Measurements from ENCODE around the gene AMT. TPM values are rescaled to one million over a fixed set of nuclear protein-coding genes. Genes with fewer than 3 reads are reported as not detected.

AMT gene
- polyA plus RNA-seq, 1 experiment = 5.5 TPM

DNA sequence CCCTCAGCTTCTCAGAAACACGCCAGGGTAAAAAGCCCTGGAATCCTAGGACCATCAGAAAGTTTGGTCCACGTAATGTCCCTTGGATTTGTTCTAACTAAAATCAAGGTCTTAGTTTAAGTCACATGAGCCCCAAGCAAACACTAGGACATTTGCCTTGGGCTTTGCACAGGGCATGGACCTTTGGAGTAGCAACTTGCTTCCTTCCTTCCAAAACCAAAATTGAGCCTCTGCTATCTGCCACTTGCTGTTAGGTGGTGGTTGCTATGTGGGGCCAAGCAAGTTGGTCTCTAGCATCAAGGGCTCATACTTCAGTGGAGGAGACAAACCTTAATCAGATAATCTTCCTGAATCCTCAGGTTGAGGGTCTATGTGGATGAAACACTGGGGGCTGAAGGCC is 43.8 kb upstream of the AMT start:
- TF ChIP-seq, protein P1, sequence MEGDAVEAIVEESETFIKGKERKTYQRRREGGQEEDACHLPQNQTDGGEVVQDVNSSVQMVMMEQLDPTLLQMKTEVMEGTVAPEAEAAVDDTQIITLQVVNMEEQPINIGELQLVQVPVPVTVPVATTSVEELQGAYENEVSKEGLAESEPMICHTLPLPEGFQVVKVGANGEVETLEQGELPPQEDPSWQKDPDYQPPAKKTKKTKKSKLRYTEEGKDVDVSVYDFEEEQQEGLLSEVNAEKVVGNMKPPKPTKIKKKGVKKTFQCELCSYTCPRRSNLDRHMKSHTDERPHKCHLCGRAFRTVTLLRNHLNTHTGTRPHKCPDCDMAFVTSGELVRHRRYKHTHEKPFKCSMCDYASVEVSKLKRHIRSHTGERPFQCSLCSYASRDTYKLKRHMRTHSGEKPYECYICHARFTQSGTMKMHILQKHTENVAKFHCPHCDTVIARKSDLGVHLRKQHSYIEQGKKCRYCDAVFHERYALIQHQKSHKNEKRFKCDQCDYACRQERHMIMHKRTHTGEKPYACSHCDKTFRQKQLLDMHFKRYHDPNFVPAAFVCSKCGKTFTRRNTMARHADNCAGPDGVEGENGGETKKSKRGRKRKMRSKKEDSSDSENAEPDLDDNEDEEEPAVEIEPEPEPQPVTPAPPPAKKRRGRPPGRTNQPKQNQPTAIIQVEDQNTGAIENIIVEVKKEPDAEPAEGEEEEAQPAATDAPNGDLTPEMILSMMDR (IDR thresholded peaks at IDR 0.05; ENCODE audit: low read depth, low read length) = no peak
- H3K27me3 ChIP-seq (ENCODE audit: control insufficient read depth, insufficient read depth, low read length) = no peaks in the 10 kb centered on the region
- no peak overlapping the region for H3K4me3 ChIP-seq (ENCODE audit: low read depth, low read length)
- no peak overlapping the region for H3K27ac ChIP-seq (ENCODE audit: low read depth, low read length)
- no peak for DNase-seq (ENCODE audit: low read depth, low spot score)
- POLR2A ChIA-PET = no interaction called here
- CTCF ChIA-PET = no interaction called here
- H3K9me3 ChIP-seq (ENCODE audit: control insufficient read depth, insufficient read depth, low read length) = no peaks in the 10 kb centered on the region; the same call in 1 of the 2 replicates

DNA sequence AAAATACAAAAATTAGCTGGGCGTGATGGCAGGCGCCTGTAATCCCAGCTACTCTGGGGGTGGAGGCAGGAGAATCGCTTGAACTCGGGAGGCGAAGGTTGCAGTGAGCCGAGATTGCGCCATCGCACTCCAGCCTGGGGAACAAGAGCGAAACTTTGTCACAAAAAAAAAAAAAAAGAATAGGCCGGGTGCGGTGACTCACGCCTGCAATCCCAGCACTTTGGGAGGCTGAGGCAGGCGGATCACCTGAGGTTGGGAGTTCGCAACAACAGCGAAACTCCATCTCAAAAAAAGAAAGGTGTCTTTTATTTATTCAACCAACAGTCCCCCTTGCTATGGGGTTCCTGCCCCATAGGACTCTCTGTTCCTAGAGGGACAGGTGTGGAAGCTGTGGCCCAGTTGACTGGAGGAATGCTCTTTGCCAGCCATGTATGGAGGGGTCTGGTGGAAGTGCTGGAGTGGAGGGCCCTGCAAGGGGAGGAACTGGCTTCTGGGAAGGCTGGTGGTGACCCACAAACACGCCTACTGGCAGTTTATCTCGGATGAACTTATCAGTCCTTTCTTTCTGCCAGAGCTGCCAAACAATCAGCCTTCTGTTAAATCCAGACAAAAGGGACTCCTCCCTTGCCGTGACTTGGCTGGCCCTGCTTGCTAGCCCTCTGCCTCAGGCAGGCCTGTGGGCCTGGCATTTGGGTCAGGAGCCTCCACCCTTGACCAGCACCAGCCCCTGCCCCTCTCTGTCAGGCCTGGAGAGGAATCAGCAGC is 43.2 kb upstream of the AMT start:
- POLR2A ChIA-PET = no interaction called here
- Histone ChIP-seq H3K4me3 (ENCODE audit: low read depth, low read length) (no peak overlapping the region), H3K27me3 (ENCODE audit: control insufficient read depth, insufficient read depth, low read length) (no peaks in the 10 kb centered on the region), H3K27ac (ENCODE audit: low read depth, low read length) (no peak overlapping the region), H3K9me3 (ENCODE audit: control insufficient read depth, insufficient read depth, low read length) (no peaks in the 10 kb centered on the region)
- CTCF ChIA-PET = interaction anchor here (0.6 to 2.5 kb wide), 2 partner anchors 16 to 332 kb away, joined by 5 to 6 read pairs; no protein-coding TSS in a partner anchor
- DNase-seq (ENCODE audit: low read depth, low spot score) = no peak
- TF ChIP-seq, protein P1 (IDR thresholded peaks at IDR 0.05; ENCODE audit: low read depth, low read length) = no peak

DNA sequence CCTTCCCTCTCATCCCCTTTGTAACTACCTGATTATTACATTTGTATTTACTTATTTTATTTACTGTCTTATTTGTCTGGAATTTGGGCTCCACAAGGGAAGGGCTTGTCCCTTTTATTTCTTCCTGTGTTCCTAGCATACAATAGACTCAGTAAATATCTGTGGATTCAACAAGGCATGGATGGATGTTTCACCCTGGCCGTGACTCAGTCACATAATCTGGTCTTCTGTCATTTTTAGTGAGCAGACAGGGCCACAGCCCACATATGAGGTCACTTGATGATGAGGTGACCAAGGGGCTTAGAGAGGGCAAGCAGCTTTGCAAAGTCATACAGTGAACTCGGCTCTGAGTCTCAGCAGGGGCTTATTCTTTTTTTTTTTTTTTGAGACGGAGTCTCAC is 39.9 kb upstream of the AMT start:
- CTCF ChIA-PET = interaction anchor here (3.7 kb wide), 1 partner anchor 13 kb away, joined by 14 read pairs; no protein-coding TSS in a partner anchor
- POLR2A ChIA-PET = interaction anchor here (0.6 to 0.7 kb wide), 2 partner anchors 104 to 356 kb away, joined by 3 to 4 read pairs; no protein-coding TSS in a partner anchor
- H3K9me3 ChIP-seq (ENCODE audit: control insufficient read depth, insufficient read depth, low read length) = no peaks in the 10 kb centered on the region
- no peak overlapping the region for H3K27ac ChIP-seq (ENCODE audit: low read depth, low read length)
- no peak overlapping the region for H3K4me3 ChIP-seq (ENCODE audit: low read depth, low read length)
- no peaks in the 10 kb centered on the region for H3K27me3 ChIP-seq (ENCODE audit: control insufficient read depth, insufficient read depth, low read length)
- TF ChIP-seq, protein P1 (IDR thresholded peaks at IDR 0.05; ENCODE audit: low read depth, low read length) = no peak
- DNase-seq (ENCODE audit: low read depth, low spot score) = no peak

DNA sequence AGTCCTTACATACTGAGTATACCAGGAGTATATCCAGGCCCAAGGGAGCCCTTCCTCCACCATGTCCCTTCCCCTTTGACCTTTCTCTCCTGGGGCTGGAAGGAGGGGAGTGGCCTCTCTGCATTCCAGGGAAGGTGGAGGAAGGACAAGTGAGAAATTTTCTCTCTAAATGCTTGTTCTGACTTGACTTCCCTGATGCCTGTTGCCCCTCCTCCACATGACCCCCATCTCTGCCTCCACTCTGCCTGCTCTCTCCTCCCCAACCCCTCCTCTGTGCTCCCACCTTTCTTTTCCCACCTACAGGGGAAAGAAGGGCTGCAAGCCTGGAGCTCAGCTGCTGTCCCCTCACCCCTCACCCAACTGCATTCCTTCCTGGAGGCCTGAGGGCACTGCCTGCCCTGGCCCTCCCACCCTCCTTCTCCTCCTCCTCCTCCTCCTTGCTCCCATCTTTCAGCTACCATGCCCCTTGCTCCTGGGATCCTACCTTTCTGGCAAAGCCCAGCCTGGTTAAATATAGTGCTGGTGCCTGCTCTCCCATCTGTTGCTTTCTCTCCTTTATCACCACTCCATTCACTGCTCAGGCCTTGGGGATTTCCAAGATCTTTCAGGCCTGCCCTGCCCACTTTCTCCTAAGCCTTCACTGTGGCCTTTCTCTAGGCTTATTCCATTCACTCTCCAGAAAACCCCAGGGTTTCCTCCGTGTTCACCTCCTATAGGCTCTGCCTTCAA is 39.3 kb upstream of the AMT start:
- POLR2A ChIA-PET = interaction anchor here (0.6 kb wide), 1 partner anchor 355 kb away, joined by 4 read pairs; no protein-coding TSS in a partner anchor
- TF ChIP-seq, protein P1 (IDR thresholded peaks at IDR 0.05; ENCODE audit: low read depth, low read length) = no peak
- Histone ChIP-seq H3K27ac (ENCODE audit: low read depth, low read length) (peak overlapping the region; percentile 39), H3K27me3 (ENCODE audit: control insufficient read depth, insufficient read depth, low read length) (no peaks in the 10 kb centered on the region), H3K9me3 (ENCODE audit: control insufficient read depth, insufficient read depth, low read length) (no peaks in the 10 kb centered on the region), H3K4me3 (ENCODE audit: low read depth, low read length) (no peak overlapping the region)
- no peak for DNase-seq (ENCODE audit: low read depth, low spot score)
- CTCF ChIA-PET = interaction anchor here (3.7 kb wide), 1 partner anchor 12 kb away, joined by 14 read pairs; no protein-coding TSS in a partner anchor

DNA sequence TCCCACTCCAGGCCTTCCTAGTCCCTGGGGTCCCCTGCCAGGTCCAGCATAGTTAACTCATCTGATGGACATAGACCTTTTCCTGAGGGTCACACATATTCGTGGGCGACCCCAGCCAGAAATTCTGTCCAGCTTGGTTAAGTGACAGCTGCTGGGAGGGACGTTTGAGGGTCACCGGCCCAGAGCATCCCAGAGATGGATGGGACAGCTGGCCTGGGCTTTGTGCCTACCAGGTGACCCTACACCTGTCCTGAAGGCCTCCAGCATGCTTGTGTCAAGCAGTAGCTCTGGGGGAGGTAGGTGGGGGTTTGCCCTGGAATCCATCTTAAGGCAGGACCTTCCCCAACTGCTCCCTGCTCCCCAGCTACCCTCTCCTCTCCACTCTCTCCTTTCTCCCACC is 38.7 kb upstream of the AMT start:
- TF ChIP-seq, protein P1 (IDR thresholded peaks at IDR 0.05; ENCODE audit: low read depth, low read length) = no peak
- Histone ChIP-seq H3K27me3 (ENCODE audit: control insufficient read depth, insufficient read depth, low read length) (no peaks in the 10 kb centered on the region), H3K9me3 (ENCODE audit: control insufficient read depth, insufficient read depth, low read length) (no peaks in the 10 kb centered on the region), H3K4me3 (ENCODE audit: low read depth, low read length) (no peak overlapping the region), H3K27ac (ENCODE audit: low read depth, low read length) (no peak overlapping the region)
- no peak for DNase-seq (ENCODE audit: low read depth, low spot score)
- ChIA-PET POLR2A (no interaction called here), CTCF (interaction anchor here (3.7 kb wide), 1 partner anchor 11 kb away, joined by 14 read pairs; no protein-coding TSS in a partner anchor)

Measured in AG04450 (cell line).